ENCODE data around the gene ADGRL3.

DNA sequence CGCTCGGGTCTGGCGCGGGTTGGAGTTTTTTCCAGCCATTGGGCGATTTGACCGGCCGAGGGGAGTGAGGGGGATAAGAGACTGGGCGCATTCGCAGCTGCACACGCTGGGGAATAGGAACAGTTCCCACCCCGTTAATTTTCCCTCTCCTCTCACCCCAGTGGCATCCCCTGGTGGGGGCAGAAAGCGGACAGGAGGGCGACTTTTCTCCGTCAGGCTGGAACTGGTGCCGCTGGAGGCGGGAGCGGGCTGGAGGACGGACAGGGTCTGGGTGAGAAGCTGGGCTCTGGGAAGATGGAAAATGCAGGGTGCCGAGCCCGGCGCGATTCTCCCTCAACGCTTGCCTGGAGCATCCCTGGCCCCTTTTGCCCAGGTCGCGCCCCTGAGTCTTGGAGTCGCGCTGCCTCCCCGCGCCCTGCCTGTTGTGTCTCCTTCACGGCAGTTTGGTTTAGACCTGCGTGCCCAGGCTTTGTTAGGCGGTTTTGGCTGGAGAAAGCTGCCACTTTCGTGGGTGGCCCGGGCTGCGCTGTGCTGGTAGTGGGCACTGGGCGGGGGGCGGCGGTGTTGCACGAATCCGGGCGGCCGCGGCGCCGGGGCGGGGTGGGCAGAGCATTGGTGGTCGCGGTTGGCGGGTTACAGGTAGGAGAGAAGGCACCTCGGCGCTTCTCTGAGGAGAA is 2.0 kb downstream of the ADGRL3 start:
- TF ChIP-seq POLR2A (IDR thresholded peaks at IDR 0.05): no peak
- TF ChIP-seq, protein P1, sequence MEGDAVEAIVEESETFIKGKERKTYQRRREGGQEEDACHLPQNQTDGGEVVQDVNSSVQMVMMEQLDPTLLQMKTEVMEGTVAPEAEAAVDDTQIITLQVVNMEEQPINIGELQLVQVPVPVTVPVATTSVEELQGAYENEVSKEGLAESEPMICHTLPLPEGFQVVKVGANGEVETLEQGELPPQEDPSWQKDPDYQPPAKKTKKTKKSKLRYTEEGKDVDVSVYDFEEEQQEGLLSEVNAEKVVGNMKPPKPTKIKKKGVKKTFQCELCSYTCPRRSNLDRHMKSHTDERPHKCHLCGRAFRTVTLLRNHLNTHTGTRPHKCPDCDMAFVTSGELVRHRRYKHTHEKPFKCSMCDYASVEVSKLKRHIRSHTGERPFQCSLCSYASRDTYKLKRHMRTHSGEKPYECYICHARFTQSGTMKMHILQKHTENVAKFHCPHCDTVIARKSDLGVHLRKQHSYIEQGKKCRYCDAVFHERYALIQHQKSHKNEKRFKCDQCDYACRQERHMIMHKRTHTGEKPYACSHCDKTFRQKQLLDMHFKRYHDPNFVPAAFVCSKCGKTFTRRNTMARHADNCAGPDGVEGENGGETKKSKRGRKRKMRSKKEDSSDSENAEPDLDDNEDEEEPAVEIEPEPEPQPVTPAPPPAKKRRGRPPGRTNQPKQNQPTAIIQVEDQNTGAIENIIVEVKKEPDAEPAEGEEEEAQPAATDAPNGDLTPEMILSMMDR (IDR thresholded peaks at IDR 0.05): no peak

Measured in thyroid gland (tissue), 4 donors.